Effector memory CD8-positive, alpha-beta T cell (primary cell): ENCODE data around the gene TRPV6.

ENCODE experiments used
- ATAC-seq: fragments of 150-1000 bp; cut with Tn5 transposase; replicated peaks from 2 replicates; pipeline ENCODE4 v1.10.0; 2021; ENCODE audit warnings: mild to moderate bottlenecking, moderate library complexity
- DNase-seq, 3 experiments: peaks; one replicate each; pipeline ENCODE4 v3.0.0; 2021
- H3K27ac Mint-ChIP-seq, 2 donors: one replicate each; pipeline ENCODE4 v1.8.0; 2022; ENCODE audit warnings: mild to moderate bottlenecking in 2 of 2, mixed read lengths in 2 of 2, moderate library complexity in 2 of 2
- H3K27me3 Mint-ChIP-seq, 2 donors: one replicate each; pipeline ENCODE4 v1.8.0; 2022; ENCODE audit warnings: mixed read lengths in 2 of 2
- H3K36me3 Mint-ChIP-seq: one replicate; pipeline ENCODE4 v1.8.0; 2022; ENCODE audit warnings: mild to moderate bottlenecking, moderate library complexity, mixed read lengths; ENCODE audit not compliant: insufficient read depth
- H3K4me1 Mint-ChIP-seq, 2 donors: one replicate each; pipeline ENCODE4 v1.8.0; 2022; ENCODE audit warnings: low read depth in 2 of 2, mixed read lengths in 2 of 2
- H3K4me3 Mint-ChIP-seq, 2 donors: one replicate each; pipeline ENCODE4 v1.8.0; 2022; ENCODE audit warnings: mild to moderate bottlenecking in 2 of 2, mixed read lengths in 2 of 2, moderate library complexity in 2 of 2
- H3K9me3 Mint-ChIP-seq, 2 donors: one replicate each; pipeline ENCODE4 v1.8.0; 2022; ENCODE audit warnings: mixed read lengths in 2 of 2

The TRPV6 gene

DNA sequence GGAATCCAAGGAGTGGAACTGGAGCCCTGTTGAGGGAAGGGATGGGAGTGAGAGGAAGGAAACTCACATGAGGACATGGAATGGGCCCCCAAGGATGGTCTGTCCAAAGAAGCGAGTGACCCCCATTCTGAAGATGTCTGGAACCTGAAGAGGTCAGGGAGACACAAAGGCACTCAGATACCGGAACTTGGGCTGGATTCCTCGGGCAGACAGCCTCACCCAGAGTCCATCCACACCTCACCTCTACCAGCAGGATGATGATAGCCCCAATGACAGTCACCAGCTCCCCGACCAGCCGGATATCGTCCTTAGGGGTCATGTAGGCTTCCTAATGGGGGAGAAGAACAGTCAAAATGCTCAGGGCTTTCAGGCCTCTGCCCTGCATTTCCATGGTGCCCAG, 10.7 kb downstream of the TRPV6 start:
- Mint-ChIP-seq H3K36me3 (no peaks in the 10 kb centered on the region), H3K4me1 (peaks cover 0 to 4% of the 10 kb centered on the region in 2 donors), H3K27me3 (peaks cover 35 to 52% of the 10 kb centered on the region in 2 donors), H3K9me3 (no peaks in the 10 kb centered on the region), H3K4me3 (no peak overlapping the region), H3K27ac (no peak overlapping the region)
- DNase-seq (no peak), ATAC-seq (no peak)

GRCh38 chr7:142874409-142874808, 11.1 kb downstream of the TRPV6 start:
- Mint-ChIP-seq H3K27ac (no peak overlapping the region), H3K4me3 (no peak overlapping the region), H3K36me3 (no peaks in the 10 kb centered on the region), H3K9me3 (no peaks in the 10 kb centered on the region), H3K27me3 (peaks cover 30 to 48% of the 10 kb centered on the region in 2 donors), H3K4me1 (peaks cover 0 to 4% of the 10 kb centered on the region in 2 donors)
- ATAC-seq, result no peak
- DNase-seq, result no peak

DNA sequence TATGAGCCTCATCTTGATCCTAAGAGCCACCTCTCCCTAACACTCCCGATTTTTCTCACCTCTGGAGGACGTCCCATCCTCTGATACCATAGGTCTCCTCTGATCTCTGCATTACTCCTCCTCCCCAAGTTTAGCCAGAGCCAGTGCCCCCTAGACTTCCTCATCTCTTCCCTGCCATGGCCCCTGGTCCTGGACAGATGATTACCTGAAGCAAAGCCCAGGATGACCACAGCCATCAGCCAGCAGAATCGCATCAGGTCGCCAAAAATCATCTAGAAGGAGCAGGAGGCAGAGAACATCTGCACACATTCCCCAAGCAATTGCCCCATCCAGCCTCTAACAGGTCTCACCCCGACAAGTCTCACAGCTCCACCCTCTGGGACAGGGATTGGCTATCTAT, 11.7 kb downstream of the TRPV6 start:
- ATAC-seq, result no peak
- no peak overlapping the region for H3K4me3 Mint-ChIP-seq
- no peaks in the 10 kb centered on the region for H3K36me3 Mint-ChIP-seq
- no peaks in the 10 kb centered on the region for H3K9me3 Mint-ChIP-seq
- H3K4me1 Mint-ChIP-seq, result peaks cover 0 to 4% of the 10 kb centered on the region in 2 donors
- H3K27me3 Mint-ChIP-seq, result peaks cover 26 to 43% of the 10 kb centered on the region in 2 donors
- H3K27ac Mint-ChIP-seq, result no peak overlapping the region
- DNase-seq, result no peak

DNA sequence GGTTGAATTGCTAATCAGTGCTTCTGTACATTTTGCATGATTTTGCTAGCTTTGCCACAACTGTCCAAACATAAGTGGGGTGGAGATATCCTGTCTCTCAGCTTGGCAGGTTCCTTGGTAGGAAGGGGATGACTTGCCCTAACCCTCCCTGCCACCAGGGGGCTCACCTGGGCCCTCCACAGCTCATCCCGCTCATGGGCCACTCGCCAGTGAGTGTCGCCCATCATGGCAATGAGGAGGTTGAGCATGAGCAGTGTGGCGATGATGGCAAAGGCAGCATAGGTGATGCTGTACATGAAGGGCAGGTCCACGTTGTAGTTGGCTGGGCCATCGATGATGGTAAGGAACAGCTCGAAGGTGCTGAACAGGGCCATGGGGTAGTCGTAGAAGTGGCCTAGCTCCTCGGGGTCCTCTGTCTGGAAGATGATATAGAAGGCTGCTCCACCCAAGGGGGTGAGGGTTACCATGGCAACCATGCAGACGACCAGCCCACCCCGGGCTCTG, 12.2 kb downstream of the TRPV6 start:
- H3K4me1 Mint-ChIP-seq, result peaks cover 0 to 4% of the 10 kb centered on the region in 2 donors
- peak; percentile 39 for ATAC-seq
- no peaks in the 10 kb centered on the region for H3K9me3 Mint-ChIP-seq
- H3K36me3 Mint-ChIP-seq, result no peaks in the 10 kb centered on the region
- DNase-seq, result peak in 1 of 3 experiments; percentile 2
- H3K27me3 Mint-ChIP-seq, result peaks cover 21 to 37% of the 10 kb centered on the region in 2 donors
- H3K27ac Mint-ChIP-seq, result no peak overlapping the region
- no peak overlapping the region for H3K4me3 Mint-ChIP-seq

DNA sequence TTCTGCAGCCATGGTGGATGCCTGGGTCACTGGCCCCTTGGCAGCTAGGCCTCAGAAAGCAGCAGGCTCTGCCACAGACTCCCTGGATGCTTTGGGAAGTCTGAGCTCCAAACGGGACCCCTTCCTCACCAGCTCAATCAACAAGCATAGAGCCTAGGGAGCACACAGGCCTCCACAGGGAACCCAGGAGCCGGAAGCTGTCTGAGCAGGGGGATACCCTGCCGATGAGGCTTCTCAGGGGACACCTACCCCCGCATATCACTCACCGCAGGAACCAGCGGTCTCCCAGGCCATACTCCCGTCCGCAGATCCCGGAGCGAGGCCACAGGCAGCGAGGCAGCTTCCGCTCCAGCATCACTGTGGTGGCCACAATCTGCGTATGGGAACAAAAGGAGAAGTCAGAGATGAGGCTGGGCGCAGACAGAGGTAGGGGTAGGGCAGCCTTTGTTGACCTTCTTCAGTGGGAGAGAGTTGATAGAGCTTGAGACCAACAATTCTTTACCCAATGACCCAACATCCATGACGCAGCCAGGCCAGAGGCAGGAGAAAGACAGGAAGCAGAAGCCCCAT, 13.4 kb downstream of the TRPV6 start:
- ATAC-seq (no peak), DNase-seq (no peak)
- Mint-ChIP-seq H3K4me1 (peaks cover 0 to 4% of the 10 kb centered on the region in 2 donors), H3K36me3 (no peaks in the 10 kb centered on the region), H3K4me3 (no peak overlapping the region), H3K9me3 (no peaks in the 10 kb centered on the region), H3K27me3 (peaks cover 11 to 26% of the 10 kb centered on the region in 2 donors), H3K27ac (no peak overlapping the region)

DNA sequence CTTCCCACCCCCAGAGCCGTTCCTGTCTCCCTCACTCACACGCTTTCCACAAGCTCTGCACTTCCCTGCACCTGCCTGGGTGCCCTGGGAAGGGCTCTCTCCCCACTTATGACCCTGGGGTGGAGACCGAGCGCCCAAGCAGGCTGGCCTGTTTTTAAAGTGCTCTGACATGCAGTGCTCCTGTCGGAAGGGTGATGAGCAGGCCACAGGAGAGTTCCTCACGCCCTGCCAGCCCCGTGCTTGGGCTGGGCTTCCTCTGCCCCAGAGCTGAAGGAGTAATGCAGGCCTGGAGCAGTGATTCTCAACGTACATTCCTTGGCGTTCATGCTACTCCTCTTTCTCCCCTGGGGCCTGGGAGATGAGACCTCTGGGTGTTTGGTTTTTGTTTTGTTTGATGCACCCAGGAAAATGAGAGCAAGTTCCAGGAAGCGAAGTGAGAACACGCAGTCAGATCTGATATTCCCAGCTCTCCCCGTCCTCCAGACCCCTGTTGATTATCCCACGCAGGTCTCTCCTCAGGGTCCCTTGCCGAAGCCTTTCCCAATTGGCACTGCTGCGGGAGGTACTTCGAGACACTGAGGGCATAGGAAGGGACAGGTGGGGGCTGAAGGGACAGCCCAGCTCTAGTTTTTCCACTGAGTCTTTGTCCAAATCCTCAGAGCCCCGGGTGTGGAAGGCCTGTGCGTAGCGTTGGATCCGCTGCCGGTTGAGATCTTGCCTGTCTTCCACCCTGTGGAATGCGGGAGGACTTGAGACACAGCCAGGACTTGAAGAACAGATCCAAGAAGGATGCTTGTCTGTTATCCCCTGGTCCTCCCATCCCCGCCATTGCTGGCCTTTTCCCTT, 14.1 kb downstream of the TRPV6 start:
- Mint-ChIP-seq H3K4me1 (peaks cover 0 to 5% of the 10 kb centered on the region in 2 donors), H3K27me3 (peaks cover 8 to 19% of the 10 kb centered on the region in 2 donors)

GRCh38 chr7:142870566-142871259, 14.8 kb downstream of the TRPV6 start:
- ATAC-seq, result no peak
- H3K27ac Mint-ChIP-seq, result no peak overlapping the region

More for the DNA sequence above, 14.1 kb downstream of the TRPV6 start:
- H3K9me3 Mint-ChIP-seq, result no peaks in the 10 kb centered on the region
- ATAC-seq, result no peak
- no peaks in the 10 kb centered on the region for H3K36me3 Mint-ChIP-seq
- H3K27ac Mint-ChIP-seq, result no peak overlapping the region
- no peak overlapping the region for H3K4me3 Mint-ChIP-seq
- no peak for DNase-seq

GRCh38 chr7:142870147-142870559, 15.4 kb downstream of the TRPV6 start:
- H3K27ac Mint-ChIP-seq, result no peak overlapping the region
- ATAC-seq (no peak), DNase-seq (no peak)
- peaks cover 0 to 6% of the 10 kb centered on the region in 2 donors for H3K27me3 Mint-ChIP-seq
- no peaks in the 10 kb centered on the region for H3K36me3 Mint-ChIP-seq
- H3K4me1 Mint-ChIP-seq, result peaks cover 0 to 4% of the 10 kb centered on the region in 2 donors
- no peak overlapping the region for H3K4me3 Mint-ChIP-seq
- H3K9me3 Mint-ChIP-seq, result no peaks in the 10 kb centered on the region

More at GRCh38 chr7:142870566-142871259, 14.8 kb downstream of the TRPV6 start:
- Mint-ChIP-seq H3K4me1 (peaks cover 0 to 4% of the 10 kb centered on the region in 2 donors), H3K27me3 (peaks cover under 1 to 11% of the 10 kb centered on the region in 2 donors), H3K36me3 (no peaks in the 10 kb centered on the region), H3K4me3 (no peak overlapping the region), H3K9me3 (no peaks in the 10 kb centered on the region)
- DNase-seq, result no peak

- no peak overlapping the region for H3K27ac Mint-ChIP-seq
- H3K27me3 Mint-ChIP-seq, result no peaks in the 10 kb centered on the region
- H3K9me3 Mint-ChIP-seq, result no peaks in the 10 kb centered on the region
- DNase-seq (no peak), ATAC-seq (no peak)
- H3K36me3 Mint-ChIP-seq, result no peaks in the 10 kb centered on the region
- no peak overlapping the region for H3K4me3 Mint-ChIP-seq
- peaks cover 0 to 4% of the 10 kb centered on the region in 2 donors for H3K4me1 Mint-ChIP-seq
These were observed 16.1 kb downstream of the TRPV6 start for GRCh38 chr7:142869434-142869833.

GRCh38 chr7:142868986-142869415, 16.5 kb downstream of the TRPV6 start:
- no peak overlapping the region for H3K27ac Mint-ChIP-seq
- H3K27me3 Mint-ChIP-seq, result no peaks in the 10 kb centered on the region
- H3K4me3 Mint-ChIP-seq, result no peak overlapping the region
- peaks cover 0 to 4% of the 10 kb centered on the region in 2 donors for H3K4me1 Mint-ChIP-seq
- no peaks in the 10 kb centered on the region for H3K36me3 Mint-ChIP-seq
- DNase-seq, result no peak
- no peak for ATAC-seq
- H3K9me3 Mint-ChIP-seq, result no peaks in the 10 kb centered on the region

GRCh38 chr7:142868188-142868985, 17.2 kb downstream of the TRPV6 start:
- DNase-seq (no peak), ATAC-seq (no peak)
- Mint-ChIP-seq H3K27me3 (no peaks in the 10 kb centered on the region), H3K4me3 (no peak overlapping the region), H3K36me3 (no peaks in the 10 kb centered on the region), H3K9me3 (no peaks in the 10 kb centered on the region), H3K27ac (no peak overlapping the region), H3K4me1 (peaks cover 0 to 3% of the 10 kb centered on the region in 2 donors)

DNA sequence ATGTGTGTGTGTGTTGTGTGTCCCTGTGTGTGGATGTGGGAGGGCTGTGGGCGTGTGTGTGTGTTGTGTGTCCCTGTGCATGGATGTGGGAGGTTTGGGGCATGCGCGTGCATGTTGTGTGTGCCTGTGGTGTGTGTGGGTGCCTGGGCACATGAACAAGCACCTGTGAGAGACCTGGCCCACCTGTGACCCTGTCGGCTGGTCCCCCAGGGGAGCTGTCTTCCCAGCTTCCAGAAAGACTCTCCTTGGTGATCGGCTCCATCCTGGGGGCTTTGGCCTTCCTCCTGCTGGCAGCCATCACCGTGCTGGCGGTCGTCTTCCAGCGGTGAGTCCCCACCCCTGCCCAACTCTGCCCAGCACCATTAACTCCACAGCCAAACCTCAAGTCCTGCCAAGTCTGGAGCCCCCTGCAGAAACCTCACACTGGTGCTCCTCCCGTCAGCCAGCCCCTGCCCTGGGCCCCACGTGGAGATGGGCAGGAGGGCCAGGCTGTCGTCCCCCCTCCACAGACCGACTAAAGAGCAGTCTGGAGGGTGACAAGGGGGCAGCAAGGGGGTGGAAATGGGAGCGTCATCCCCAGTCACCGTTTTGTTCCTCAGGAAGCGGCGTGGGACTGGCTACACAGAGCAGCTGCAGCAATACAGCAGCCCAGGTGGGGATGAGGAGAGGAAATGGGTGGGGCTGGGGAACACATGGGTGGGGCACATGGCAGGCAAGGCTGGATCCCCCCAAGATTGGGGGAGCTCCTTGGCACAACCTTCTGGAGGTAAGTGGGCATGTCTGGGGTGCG, 18.0 kb downstream of the TRPV6 start:
- Mint-ChIP-seq H3K4me3 (no peak overlapping the region), H3K27me3 (no peaks in the 10 kb centered on the region), H3K36me3 (no peaks in the 10 kb centered on the region), H3K4me1 (peaks cover 0 to 2% of the 10 kb centered on the region in 2 donors), H3K27ac (no peak overlapping the region), H3K9me3 (no peaks in the 10 kb centered on the region)
- DNase-seq (no peak), ATAC-seq (no peak)
